Measurements from ENCODE around the gene TFG.
"Not testable (repeated sequence)": the region's sequence is repeated elsewhere in the genome, so short reads cannot be mapped to it uniquely, and the experiment has no call there.

TFG gene

DNA sequence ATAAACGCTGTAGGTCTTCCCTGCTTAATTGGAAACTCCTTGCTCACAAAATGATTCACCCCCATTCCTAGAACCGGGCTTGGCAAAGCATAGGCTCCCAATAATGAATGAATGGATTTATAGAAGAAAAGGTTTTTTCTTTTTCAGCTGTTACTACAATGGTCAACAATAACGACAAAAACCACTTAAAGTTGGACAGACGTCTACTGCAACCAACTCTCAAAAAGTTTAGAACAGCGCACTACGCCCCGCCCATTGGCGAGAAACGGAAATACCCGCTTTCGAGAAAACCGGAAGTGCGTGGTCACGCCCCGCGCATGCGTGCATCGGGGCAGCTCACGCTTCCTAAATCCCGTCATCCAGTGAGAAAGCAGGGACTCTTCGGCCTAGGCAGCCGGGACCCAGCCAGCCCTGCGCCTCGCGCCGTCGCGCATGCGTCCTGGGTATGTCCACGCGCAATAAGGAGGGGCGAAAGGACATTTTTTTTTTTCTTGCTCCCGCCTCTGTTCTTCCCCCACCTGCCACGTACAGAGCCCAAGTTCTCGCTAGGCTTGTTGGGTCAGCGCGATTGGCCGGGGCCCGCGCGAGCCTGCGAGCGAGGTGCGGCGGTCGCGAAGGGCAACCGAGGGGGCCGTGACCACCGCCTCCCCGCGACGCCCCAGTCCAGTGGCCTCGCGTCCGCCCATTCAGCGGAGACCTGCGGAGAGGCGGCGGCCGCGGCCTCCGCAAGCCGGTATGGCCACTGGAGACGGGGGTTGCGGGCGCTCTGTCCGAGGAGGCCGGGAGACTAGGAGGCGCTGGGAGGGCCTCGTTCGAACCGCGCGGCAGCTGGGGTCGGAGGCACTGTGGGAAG, at the start of gene TFG:
Gene TFG (plus strand): TSS at position 506 of the 853 bp plus-strand sequence. CDS start 4,192 bp downstream, outside the sequence.
- peak; percentile 93 to 94 for DNase-seq (ENCODE audit: extremely low read depth in 1 of 2, low read depth in 1 of 2)

DNA sequence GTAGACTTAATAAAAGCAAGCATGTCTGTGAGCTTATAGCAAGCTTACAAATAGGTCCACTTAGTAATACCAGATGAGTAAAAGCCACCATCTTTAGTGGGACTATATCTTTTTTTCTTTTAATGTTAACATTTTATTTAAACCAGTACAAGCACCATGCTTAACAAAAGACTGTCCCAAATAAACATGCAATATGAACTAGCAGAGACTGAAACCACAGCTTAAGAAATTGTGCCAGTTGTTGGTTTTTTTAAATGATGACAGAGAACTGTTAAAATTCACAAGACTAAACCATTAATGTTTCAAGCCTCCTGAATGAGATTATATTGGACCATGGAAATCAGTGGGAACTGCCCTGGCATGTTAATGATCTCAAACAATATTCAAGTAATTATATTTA, 48.0 kb upstream of the TFG start:
- DNase-seq (ENCODE audit: extremely low read depth in 1 of 2, low read depth in 1 of 2) = not testable (repeated sequence)

DNA sequence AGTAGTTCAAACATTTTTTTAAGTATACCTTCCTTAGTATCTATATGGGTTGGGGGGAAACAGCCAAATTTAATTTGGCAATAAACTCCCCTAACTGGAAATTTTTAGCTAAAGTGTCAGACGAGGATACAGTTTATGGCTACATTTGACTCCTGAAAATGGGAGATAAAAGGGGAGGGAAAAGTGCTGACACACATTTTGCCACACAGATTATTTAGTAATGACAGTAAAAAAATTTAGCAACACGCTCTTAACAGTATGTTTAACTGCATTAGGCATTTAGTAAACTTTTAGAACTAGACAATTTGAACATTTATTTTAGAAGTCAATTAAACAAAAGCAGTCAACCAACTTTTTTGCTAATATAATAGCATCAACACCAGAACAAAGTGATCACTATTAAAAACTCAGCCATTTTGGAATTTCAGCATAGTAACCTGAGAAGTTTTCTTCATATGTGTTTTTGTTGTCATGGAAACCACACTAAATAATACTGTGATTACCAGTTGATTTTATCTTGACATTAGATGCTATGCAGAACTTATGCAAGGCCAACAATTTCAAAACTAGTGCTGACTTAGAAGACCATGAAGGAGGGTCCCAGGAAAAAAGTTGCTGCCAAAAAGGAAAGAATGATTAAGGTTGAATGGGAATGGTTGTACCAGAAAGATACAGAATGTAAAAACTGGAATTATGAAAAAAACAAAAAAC, 47.0 kb upstream of the TFG start:
- DNase-seq (ENCODE audit: extremely low read depth in 1 of 2, low read depth in 1 of 2) = no peak

DNA sequence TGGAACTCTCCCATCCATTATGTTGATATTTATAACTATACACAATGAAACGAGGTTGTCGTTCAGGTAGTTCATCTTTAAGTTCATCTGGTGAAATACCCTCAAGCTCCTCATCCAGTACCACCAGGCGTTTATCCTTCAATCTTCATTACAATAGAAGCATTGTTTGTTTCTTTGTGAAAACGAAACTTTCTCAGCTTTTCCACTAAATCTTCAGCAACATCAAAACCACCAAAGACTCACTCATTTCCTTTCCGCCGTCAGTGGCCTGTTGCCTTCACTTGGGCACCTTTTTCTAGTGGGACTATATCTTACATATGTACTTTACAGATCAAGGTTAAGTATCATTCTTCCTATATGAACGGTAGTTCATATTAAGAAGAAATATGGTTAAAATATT, 44.1 kb upstream of the TFG start:
- peak in 1 of 2 donors; percentile 6 for DNase-seq (ENCODE audit: extremely low read depth in 1 of 2, low read depth in 1 of 2)

DNA sequence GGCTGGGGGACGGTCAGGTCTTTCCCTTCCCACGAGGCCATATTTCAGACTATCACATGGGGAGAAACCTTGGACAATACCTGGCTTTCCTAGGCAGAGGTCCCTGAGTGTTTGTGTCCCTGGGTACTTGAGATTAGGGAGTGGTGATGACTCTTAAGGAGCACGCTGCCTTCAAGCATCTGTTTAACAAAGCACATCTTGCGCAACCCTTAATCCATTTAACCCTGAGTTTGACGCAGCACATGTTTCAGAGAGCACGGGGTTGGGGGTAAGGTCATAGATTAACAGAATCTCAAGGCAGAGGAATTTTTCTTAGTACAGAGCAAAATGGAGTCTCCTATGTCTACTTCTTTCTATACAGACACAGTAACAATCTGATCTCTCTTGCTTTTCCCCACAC, 42.6 kb upstream of the TFG start:
- DNase-seq (ENCODE audit: extremely low read depth in 1 of 2, low read depth in 1 of 2) = not testable (repeated sequence)

DNA sequence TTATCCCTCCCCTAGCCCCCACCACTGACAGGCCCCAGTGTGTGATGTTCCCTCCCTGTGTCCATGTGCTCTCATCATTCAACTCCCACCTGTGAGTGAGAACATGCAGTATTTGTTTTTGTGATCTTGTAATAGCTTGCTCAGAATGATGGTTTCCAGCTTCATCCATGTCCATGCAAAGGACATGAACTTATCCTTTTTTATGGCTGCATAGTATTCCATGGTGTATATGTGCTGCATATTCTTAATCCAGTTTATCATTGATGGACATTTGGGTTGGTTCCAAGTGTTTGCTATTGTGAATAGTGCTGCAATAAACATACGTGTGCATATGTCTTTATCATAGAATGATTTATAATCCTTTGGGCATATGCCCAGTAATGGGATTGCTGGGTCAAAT, 42.0 kb upstream of the TFG start:
- DNase-seq (ENCODE audit: extremely low read depth in 1 of 2, low read depth in 1 of 2) = not testable (repeated sequence)

DNA sequence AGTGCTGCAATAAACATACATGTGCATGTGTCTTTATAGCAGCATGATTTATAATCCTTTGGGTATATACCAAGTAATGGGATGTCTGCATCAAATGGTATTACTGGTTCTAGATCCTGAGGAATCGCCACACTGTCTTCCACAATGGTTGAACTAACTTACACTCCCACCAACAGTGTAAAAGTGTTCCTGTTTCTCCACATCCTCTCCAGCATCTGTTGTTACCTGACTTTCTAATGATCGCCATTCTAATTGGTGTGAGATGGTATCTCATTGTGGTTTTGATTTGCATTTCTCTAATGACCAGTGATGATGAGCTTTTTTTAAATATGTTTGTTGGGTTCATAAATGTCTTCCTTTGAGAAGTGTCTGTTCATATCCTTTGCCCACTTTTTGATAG, 38.3 kb upstream of the TFG start:
- not testable (repeated sequence) for DNase-seq (ENCODE audit: extremely low read depth in 1 of 2, low read depth in 1 of 2)

DNA sequence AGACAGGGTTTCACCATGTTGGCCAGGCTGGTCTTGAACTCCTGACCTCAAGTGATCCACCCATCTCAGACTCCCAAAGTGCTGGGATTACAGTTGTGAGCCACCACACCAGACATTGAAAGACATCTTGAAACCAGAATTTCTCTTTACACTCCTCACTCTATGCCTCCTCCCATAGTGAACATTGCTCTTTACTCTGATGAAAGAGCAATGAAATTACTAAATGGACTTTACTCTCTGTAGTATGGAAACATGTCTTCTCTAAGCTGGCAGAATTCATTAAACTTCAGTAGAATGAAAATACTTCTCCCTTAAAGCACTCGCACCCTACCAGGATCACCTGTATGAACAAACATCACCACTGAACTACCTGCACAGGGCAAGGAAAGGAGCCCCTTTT, 27.8 kb upstream of the TFG start:
- no peak for DNase-seq (ENCODE audit: extremely low read depth in 1 of 2, low read depth in 1 of 2)

DNA sequence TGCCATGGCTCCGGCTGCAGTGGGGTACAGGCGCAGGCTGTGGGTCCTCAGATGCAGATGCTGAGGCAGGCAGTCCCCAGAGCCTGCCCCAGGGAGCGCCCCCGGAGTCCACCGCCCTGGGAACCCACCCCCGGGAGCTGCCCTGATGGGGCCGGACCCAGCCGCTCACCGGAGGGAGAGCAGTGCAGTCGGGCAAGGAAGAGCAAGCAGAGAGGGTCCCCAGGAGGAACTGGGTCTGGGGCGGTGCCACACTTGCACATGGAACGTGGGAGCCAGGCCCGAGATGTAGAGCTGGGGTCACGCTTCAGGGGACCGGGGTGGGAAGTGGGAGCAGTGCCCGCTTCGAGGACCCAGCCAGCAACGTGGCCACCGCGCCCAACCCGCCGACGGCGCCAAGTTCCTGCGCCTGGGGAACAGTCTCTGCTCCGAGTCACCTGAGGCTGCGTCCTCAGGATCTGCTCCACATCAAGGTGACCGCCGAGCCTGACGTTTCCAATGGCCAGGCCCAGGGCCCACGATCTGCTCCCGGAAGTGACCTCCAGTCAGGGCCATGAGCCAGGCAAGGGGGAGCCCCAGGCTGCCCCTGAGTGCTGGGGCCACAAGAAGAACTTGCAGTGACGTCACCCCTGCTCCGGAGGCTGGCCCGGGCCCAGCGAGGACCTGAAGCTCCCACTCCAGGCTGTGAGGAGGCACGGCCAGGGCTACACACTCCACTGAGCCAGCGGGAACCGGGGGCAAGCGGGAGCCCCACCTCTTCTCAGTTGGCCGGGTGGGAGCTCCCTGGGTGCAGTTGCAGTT, 27.0 kb upstream of the TFG start:
- DNase-seq (ENCODE audit: extremely low read depth in 1 of 2, low read depth in 1 of 2) = no peak

DNA sequence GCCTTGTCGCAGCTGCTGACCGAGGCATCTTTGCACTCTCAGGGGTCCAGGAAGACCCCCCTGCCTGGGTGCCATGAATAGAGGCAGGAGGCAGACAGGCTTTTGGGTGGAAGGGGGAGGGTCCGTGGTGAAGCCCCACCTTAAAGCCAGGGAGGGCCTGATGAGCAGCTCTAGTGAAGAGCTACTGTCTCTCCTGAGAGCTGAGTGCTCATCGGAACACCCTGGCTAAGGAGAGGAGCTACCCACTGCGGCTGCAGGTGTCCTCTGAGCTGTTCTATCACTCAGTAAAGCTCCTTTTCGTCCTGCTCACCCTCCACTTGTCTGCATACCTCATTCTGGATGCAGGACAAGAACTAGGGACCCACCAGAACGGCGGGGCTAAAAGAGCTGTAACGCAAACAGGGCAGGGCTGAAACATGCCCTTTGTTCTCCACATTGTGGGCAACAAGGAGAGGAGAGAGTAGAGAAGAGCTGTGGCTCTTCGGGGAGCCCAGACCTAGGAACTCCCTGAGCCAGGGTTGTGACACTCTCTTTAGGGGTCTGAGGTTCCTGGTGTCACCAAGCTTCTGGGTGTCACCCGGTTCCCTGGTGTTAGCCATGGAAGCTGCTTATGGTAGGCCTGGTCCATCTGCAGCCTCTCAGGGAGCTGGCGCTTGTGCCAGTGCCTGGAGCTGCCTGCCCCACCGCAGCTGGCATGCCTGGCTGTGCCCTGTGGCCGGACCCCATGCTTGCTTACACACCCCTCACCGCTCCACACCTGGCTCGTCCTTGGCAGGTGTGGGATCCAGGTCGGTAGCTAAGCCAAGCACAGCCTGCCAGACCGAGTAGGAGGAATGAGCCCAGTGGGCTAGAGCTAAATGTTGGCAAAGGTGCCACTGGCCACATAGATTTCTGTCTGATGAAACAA, 26.2 kb upstream of the TFG start:
- DNase-seq (ENCODE audit: extremely low read depth in 1 of 2, low read depth in 1 of 2) = no peak

DNA sequence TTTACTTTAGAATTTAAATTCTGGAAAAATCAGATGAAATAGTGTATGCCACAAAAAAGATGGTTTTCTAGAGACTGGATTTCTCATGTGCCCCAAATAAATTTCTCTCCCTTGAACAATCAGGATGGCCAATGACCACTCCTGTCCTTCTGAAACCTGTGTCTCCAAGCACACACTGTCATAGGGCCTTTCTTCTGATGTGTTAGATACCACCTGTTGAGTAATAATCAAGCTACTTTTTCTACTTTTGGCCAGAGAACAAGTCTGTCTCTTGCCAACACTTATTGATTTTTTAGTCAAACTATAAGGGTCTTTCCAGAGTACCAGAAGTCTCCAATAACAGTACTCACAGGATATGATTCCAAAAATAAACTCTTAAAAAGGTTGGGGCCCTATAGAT, 16.1 kb upstream of the TFG start:
- no peak for DNase-seq (ENCODE audit: extremely low read depth in 1 of 2, low read depth in 1 of 2)

DNA sequence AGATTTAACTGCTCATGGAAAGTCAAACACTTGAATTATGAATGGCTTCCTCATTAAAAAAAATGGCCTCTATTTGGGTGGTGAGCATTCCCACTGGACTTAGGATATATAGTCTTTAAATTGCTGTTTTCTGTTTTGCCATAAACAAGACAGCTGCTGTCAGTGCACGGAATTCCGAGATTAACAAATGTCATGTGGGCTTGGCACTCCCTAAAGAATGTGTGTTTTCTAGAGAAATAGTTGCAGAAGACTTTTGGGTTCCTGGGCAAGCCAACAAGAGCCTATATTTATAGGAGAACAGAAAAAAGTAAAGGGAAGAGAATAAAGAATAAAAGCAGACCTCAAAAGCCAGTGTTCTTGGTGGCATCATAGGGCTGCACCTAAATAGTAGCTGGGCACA, 13.6 kb upstream of the TFG start:
- no peak for DNase-seq (ENCODE audit: extremely low read depth in 1 of 2, low read depth in 1 of 2)

DNA sequence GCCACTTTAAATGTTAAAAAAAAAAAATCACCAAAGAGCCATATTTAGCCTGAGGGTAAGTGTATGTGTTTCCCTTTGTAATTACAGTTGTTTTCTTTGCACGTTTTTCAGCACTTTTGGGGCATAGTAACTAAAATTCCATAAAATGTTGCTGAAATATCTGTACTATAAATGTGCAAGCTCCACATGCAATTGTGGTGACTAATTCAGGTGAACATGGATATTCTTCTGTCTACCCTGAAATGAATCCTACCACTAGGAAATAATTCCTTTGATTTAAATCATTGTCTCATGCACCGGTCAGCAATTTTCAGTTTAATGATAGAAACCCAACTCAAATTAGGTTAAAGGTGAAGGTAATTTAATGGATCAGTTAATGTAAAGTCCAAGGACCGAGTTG, 13.1 kb upstream of the TFG start:
- DNase-seq (ENCODE audit: extremely low read depth in 1 of 2, low read depth in 1 of 2) = no peak

DNA sequence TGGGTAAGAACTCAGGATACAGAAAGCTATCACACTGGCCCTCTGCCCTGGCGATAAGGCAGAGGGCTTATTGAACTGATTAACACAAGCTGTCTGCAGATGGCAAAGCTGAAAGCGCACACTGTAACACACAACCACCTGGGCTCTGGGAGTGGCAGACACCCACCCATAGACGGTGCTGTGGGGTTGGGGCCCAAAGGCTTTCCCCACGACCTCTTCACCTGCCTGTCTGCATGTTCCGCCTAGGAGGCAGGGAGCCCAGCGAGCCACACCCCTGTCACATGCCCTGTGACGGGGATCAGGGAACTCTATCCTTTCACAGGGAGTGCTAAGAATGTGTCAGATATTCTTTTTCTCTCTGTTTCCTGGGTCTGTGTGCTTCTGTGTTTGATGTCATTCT, 12.1 kb upstream of the TFG start:
- DNase-seq (ENCODE audit: extremely low read depth in 1 of 2, low read depth in 1 of 2) = no peak

DNA sequence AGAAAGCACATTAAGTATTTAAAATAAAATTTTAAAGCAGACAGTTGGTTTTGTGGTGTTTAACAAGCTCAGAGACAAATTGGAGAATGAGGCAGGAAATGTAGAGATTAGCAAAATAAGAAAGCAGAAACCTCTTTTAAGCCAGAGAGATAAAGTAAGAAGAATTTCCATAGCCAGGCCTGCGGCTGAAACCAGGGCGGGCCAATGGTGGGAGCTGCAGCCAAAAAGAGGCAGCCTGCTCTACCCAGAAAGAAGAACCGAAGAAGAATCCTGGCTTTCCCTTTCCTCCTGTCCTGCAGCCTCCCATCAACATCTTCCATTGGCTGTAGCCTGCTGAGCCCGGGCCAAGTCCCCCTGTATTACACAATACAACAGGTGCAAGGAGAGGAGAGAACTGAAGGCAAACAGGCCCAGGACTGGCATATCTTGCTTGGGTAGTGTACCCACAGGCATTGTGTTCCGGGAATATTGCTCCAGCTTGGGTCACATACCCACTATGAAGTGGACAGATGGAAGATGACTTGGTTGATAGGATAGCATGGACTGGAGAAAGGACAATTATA, 11.5 kb upstream of the TFG start:
- DNase-seq (ENCODE audit: extremely low read depth in 1 of 2, low read depth in 1 of 2) = no peak

DNA sequence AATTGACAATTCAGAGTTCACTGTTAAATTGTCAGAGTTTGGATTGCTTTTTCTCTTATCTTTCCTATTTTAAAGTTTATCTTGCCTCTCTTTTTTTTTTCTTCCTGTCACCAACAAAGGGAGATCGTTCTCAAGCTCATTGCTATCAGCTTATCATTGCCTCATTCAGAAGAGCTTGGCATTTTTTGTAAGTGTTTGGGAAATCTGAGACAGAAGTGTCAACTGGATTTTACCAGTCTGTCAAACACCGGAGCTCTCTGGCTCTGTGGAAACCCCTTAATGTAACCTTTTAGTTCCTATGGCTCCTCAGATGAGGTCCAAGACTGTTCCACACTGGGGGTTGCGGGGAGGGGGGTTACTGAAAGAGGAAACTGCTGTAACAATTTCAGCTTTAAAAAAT, 10.6 kb upstream of the TFG start:
- DNase-seq (ENCODE audit: extremely low read depth in 1 of 2, low read depth in 1 of 2) = no peak

DNA sequence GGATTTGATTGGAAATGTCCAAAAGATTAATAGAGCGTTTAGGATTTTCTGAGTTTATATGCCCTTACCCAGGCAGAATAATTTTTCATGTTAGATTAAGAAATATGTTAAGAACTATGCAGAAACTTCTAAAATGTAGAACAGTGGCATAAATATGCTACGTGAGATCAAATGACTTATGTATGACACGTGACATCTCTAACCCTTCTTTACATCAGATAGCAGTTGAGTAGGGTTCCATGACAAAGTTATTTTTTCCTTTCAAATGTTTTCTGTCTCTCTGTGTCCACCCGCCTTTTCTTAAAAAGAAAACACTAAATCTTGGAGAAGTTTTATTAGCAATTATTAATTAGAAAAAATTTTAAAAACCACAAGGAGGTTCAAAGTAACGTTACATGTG, 8.6 kb upstream of the TFG start:
- no peak for DNase-seq (ENCODE audit: extremely low read depth in 1 of 2, low read depth in 1 of 2)

DNA sequence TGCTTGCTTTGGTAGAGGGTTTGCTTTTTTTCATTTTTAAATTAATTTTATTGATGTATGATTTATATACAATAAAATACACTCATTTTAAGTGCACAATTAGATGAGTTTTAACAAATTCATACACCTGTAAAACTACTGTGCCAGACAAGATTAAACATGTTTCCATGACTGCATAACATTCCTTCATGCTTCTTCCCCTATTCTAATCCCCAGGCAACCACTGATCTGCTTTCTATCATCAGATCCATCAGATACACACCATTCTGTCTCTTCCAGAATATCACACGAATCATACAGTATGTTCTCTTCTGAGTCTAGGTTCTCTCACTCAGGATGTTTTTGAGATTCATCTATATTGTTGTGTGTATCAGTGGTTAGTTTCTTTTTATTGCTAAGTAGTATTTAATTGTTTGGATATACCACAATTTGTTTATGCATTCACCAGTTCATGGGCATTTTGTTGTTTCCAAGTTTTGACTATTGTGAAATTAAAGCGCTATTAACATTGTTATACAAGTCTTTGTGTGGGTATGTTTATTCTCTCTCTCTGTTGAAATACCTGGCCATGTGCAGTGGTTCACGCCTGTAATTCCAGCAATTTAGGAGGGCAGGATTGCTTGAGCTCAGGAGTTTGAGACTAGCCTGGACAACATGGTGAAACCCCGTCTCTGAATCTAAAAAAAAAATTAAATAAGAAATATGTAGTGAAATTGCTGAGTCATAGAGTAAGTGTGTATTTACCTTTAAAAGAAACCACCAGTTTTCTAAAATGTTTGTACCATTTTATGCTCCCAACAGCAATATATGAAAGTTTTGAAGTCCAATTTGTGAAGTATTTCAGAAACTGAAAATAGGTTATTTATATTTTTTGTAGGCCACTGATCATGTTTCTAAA, 7.0 kb upstream of the TFG start:
- no peak for DNase-seq (ENCODE audit: extremely low read depth in 1 of 2, low read depth in 1 of 2)

DNA sequence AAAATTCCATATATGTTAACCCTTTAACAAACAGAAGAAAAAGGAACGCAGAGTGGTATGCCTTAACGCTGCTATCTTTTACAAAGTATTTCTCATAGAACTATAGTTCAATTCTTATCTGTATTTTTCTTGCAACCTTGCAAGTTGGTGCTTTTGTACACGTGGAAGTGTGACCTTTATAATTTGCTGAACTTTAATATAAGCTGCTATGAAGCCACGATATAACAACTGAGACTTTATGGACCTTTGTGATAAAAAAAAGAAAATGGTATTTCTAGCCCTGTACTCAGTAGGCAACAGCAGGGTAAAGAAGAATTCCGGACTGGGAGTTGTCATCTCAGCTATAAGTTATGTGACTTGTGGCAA, 6.3 kb upstream of the TFG start:
- DNase-seq (ENCODE audit: extremely low read depth in 1 of 2, low read depth in 1 of 2) = no peak
